ENCODE data around the gene PSMG1.
"Not testable (repeated sequence)": the region's sequence is repeated elsewhere in the genome, so short reads cannot be mapped to it uniquely, and the experiment has no call there.

The PSMG1 gene

GRCh38 chr21:39156024-39156423 lies 27.2 kb downstream of the PSMG1 start:
- no peak for DNase-seq (ENCODE audit: low spot score)

- DNase-seq (ENCODE audit: low spot score): no peak
Measured at GRCh38 chr21:39155578-39155977, 27.7 kb downstream of the PSMG1 start.

GRCh38 chr21:39153842-39154241 lies 29.4 kb downstream of the PSMG1 start:
- no peak for DNase-seq (ENCODE audit: low spot score)

GRCh38 chr21:39153373-39153772 lies 29.9 kb downstream of the PSMG1 start:
- no peak for DNase-seq (ENCODE audit: low spot score)

GRCh38 chr21:39152271-39152670 lies 31.0 kb downstream of the PSMG1 start:
- DNase-seq (ENCODE audit: low spot score): no peak

GRCh38 chr21:39150877-39151276 lies 32.4 kb downstream of the PSMG1 start:
- no peak for DNase-seq (ENCODE audit: low spot score)

- DNase-seq (ENCODE audit: low spot score): no peak
Measured at GRCh38 chr21:39150316-39150715, 32.9 kb downstream of the PSMG1 start.

GRCh38 chr21:39149882-39150281 lies 33.4 kb downstream of the PSMG1 start:
- DNase-seq (ENCODE audit: low spot score): no peak

GRCh38 chr21:39148975-39149374 lies 34.3 kb downstream of the PSMG1 start:
- DNase-seq (ENCODE audit: low spot score): no peak

- DNase-seq (ENCODE audit: low spot score): no peak
Measured at GRCh38 chr21:39144191-39144590, 39.1 kb downstream of the PSMG1 start.

- DNase-seq (ENCODE audit: low spot score): no peak
Measured at GRCh38 chr21:39142972-39143371, 40.3 kb downstream of the PSMG1 start.

- DNase-seq (ENCODE audit: low spot score): no peak
Measured at GRCh38 chr21:39141502-39141901, 41.7 kb downstream of the PSMG1 start.

- no peak for DNase-seq (ENCODE audit: low spot score)
Measured at GRCh38 chr21:39137248-39138178, 45.7 kb downstream of the PSMG1 start.

GRCh38 chr21:39136711-39137110 lies 46.5 kb downstream of the PSMG1 start:
- DNase-seq (ENCODE audit: low spot score): no peak

GRCh38 chr21:39136138-39136537 lies 47.1 kb downstream of the PSMG1 start:
- DNase-seq (ENCODE audit: low spot score): not testable (repeated sequence)

- no peak for DNase-seq (ENCODE audit: low spot score)
Measured at GRCh38 chr21:39134288-39134810, 48.9 kb downstream of the PSMG1 start.

GRCh38 chr21:39132248-39132647 lies 51.0 kb downstream of the PSMG1 start:
- DNase-seq (ENCODE audit: low spot score): no peak

- DNase-seq (ENCODE audit: low spot score): no peak
Measured at GRCh38 chr21:39131791-39132190, 51.5 kb downstream of the PSMG1 start.

- DNase-seq (ENCODE audit: low spot score): no peak
Measured at GRCh38 chr21:39127506-39127905, 55.7 kb downstream of the PSMG1 start.

GRCh38 chr21:39126486-39126806 lies 56.8 kb downstream of the PSMG1 start:
- no peak for DNase-seq (ENCODE audit: low spot score)

- no peak for DNase-seq (ENCODE audit: low spot score)
Measured at GRCh38 chr21:39125752-39126485, 57.3 kb downstream of the PSMG1 start.
